Effector memory CD4-positive, alpha-beta T cell (primary cell): Measurements from ENCODE around the gene POLR1G.
"Not testable (repeated sequence)": the region's sequence is repeated elsewhere in the genome, so short reads cannot be mapped to it uniquely, and the experiment has no call there.

Experiments
- DNase-seq, 3 donors: peaks; one replicate each; pipeline ENCODE4 v3.0.0-alpha.2; 2020
- H3K27ac ChIP-seq: 2 replicates; pipeline ENCODE4 v1.7.0; 2013; ENCODE audit warnings: mild to moderate bottlenecking, low read length, moderate library complexity; ENCODE audit not compliant: insufficient read depth, poor library complexity, severe bottlenecking
- H3K27me3 ChIP-seq: replicated peaks from 2 replicates; pipeline ENCODE4 v1.7.0; 2013; ENCODE audit warnings: mild to moderate bottlenecking, low read length; ENCODE audit not compliant: insufficient read depth, control insufficient read depth, poor library complexity, severe bottlenecking
- H3K36me3 ChIP-seq: 2 replicates; pipeline ENCODE4 v1.7.0; 2013; ENCODE audit warnings: mild to moderate bottlenecking, low read length, moderate library complexity; ENCODE audit not compliant: control insufficient read depth, insufficient read depth
- H3K4me1 ChIP-seq: 2 replicates; pipeline ENCODE4 v1.7.0; 2013; ENCODE audit warnings: low read length, mild to moderate bottlenecking; ENCODE audit not compliant: control insufficient read depth, insufficient read depth, poor library complexity, severe bottlenecking
- H3K4me3 ChIP-seq: 2 replicates; pipeline ENCODE4 v1.7.0; 2013; ENCODE audit warnings: low read length, low read depth, mild to moderate bottlenecking; ENCODE audit not compliant: insufficient read depth, poor library complexity, severe bottlenecking
- H3K9me3 ChIP-seq: 2 replicates; pipeline ENCODE4 v1.7.0; 2013; ENCODE audit warnings: mild to moderate bottlenecking, low read length, moderate library complexity; ENCODE audit not compliant: control insufficient read depth

The POLR1G gene

GRCh38 chr19:45419895-45420294, 13.5 kb downstream of the POLR1G start:
- Histone ChIP-seq H3K4me1 (peaks cover 20% of the 10 kb centered on the region), H3K9me3 (no peaks in the 10 kb centered on the region), H3K4me3 (no peak overlapping the region), H3K27me3 (no peaks in the 10 kb centered on the region), H3K36me3 (peaks cover 17% of the 10 kb centered on the region), H3K27ac (no peak overlapping the region)
- no peak for DNase-seq

- H3K36me3 ChIP-seq = peaks cover 17% of the 10 kb centered on the region
These were observed 13.9 kb downstream of the POLR1G start for GRCh38 chr19:45420356-45420755.

GRCh38 chr19:45420871-45421270, 14.4 kb downstream of the POLR1G start:
- no peak for DNase-seq
- Histone ChIP-seq H3K27me3 (no peaks in the 10 kb centered on the region), H3K9me3 (no peaks in the 10 kb centered on the region), H3K27ac (no peak overlapping the region), H3K36me3 (peaks cover 13% of the 10 kb centered on the region), H3K4me1 (peaks cover 20% of the 10 kb centered on the region), H3K4me3 (no peak overlapping the region)

More at GRCh38 chr19:45420356-45420755, 13.9 kb downstream of the POLR1G start:
- Histone ChIP-seq H3K4me3 (no peak overlapping the region), H3K4me1 (peaks cover 20% of the 10 kb centered on the region), H3K27ac (no peak overlapping the region), H3K27me3 (no peaks in the 10 kb centered on the region), H3K9me3 (no peaks in the 10 kb centered on the region)
- DNase-seq = no peak

- no peaks in the 10 kb centered on the region for H3K9me3 ChIP-seq
- peaks cover 9% of the 10 kb centered on the region for H3K36me3 ChIP-seq
- H3K27ac ChIP-seq = no peak overlapping the region
- H3K27me3 ChIP-seq = no peaks in the 10 kb centered on the region
- H3K4me1 ChIP-seq = peaks cover 20% of the 10 kb centered on the region
- no peak for DNase-seq
- H3K4me3 ChIP-seq = no peak overlapping the region
These were observed 15.6 kb downstream of the POLR1G start for GRCh38 chr19:45421947-45422498.

- peaks cover 20% of the 10 kb centered on the region for H3K4me1 ChIP-seq
- H3K27me3 ChIP-seq = no peaks in the 10 kb centered on the region
- no peaks in the 10 kb centered on the region for H3K9me3 ChIP-seq
- peak overlapping the region; percentile 64 for H3K27ac ChIP-seq
- H3K36me3 ChIP-seq = peaks cover 4% of the 10 kb centered on the region
- no peak for DNase-seq
- peak overlapping the region; percentile 57 for H3K4me3 ChIP-seq
These were observed 16.7 kb downstream of the POLR1G start for GRCh38 chr19:45423033-45423588.

GRCh38 chr19:45423589-45424190, 17.2 kb downstream of the POLR1G start, which contains the start of gene ERCC1:
Gene ERCC1 (minus strand): TSS chr19:45423917. CDS start chr19:45423374, 543 bp downstream.
- Histone ChIP-seq H3K4me1 (peaks cover 25% of the 10 kb centered on the region), H3K9me3 (no peaks in the 10 kb centered on the region), H3K27ac (peak within 1 kb of the TSS; percentile 64), H3K36me3 (peaks cover 4% of the 10 kb centered on the region), H3K27me3 (peaks cover 5% of the 10 kb centered on the region), H3K4me3 (peak within 1 kb of the TSS; percentile 57)
- peak; percentile 72 to 83 (median 74) for DNase-seq

- peak overlapping the region; percentile 57 for H3K4me3 ChIP-seq
- DNase-seq = peak in 1 of 3 donors; percentile 23
These were observed 18.0 kb downstream of the POLR1G start for GRCh38 chr19:45424191-45425058.

GRCh38 chr19:45428384-45429231, 22.2 kb downstream of the POLR1G start:
- no peak for DNase-seq
- no peaks in the 10 kb centered on the region for H3K9me3 ChIP-seq
- H3K36me3 ChIP-seq = no peaks in the 10 kb centered on the region
- peak overlapping the region; percentile 56 for H3K4me3 ChIP-seq
- H3K27ac ChIP-seq = no peak overlapping the region
- peaks cover 17% of the 10 kb centered on the region for H3K4me1 ChIP-seq
- H3K27me3 ChIP-seq = peaks cover 8% of the 10 kb centered on the region

More at GRCh38 chr19:45424191-45425058, 18.0 kb downstream of the POLR1G start:
- H3K36me3 ChIP-seq = peaks cover 4% of the 10 kb centered on the region
- H3K27ac ChIP-seq = peak overlapping the region; percentile 64
- H3K27me3 ChIP-seq = peaks cover 8% of the 10 kb centered on the region
- no peaks in the 10 kb centered on the region for H3K9me3 ChIP-seq
- peaks cover 29% of the 10 kb centered on the region for H3K4me1 ChIP-seq

- not testable (repeated sequence) for H3K4me3 ChIP-seq, H3K27me3 ChIP-seq, H3K9me3 ChIP-seq, DNase-seq, H3K36me3 ChIP-seq, H3K27ac ChIP-seq, H3K4me1 ChIP-seq
These were observed 23.5 kb downstream of the POLR1G start for GRCh38 chr19:45429896-45430295.
